Measurements from ENCODE around the gene KRTAP29-1.
A peak's percentile ranks its signal among the peaks of the same experiment; 100 is the strongest.

KRTAP29-1 gene

GRCh38 chr17:41327411-41328120, 24.9 kb upstream of the KRTAP29-1 start:
- DNase-seq: no peak

GRCh38 chr17:41326173-41327145, 23.8 kb upstream of the KRTAP29-1 start:
- DNase-seq: no peak

- DNase-seq: no peak
Measured at GRCh38 chr17:41325611-41326010, 23.0 kb upstream of the KRTAP29-1 start.

- no peak for DNase-seq
Measured at GRCh38 chr17:41325126-41325525, 22.5 kb upstream of the KRTAP29-1 start.

GRCh38 chr17:41324180-41325075, 21.8 kb upstream of the KRTAP29-1 start:
- no peak for DNase-seq

GRCh38 chr17:41322903-41323895, 20.5 kb upstream of the KRTAP29-1 start:
- no peak for DNase-seq

GRCh38 chr17:41322094-41322902, 19.6 kb upstream of the KRTAP29-1 start:
- DNase-seq: no peak

- no peak for DNase-seq
Measured at GRCh38 chr17:41318231-41318630, 15.6 kb upstream of the KRTAP29-1 start.

GRCh38 chr17:41315814-41316445, 13.3 kb upstream of the KRTAP29-1 start:
- no peak for DNase-seq

GRCh38 chr17:41315204-41315794, 12.6 kb upstream of the KRTAP29-1 start, which contains the start of gene KRTAP17-1:
Gene KRTAP17-1 (minus strand): TSS chr17:41315710. CDS start chr17:41315650, 60 bp downstream.
- DNase-seq: no peak

GRCh38 chr17:41311111-41311510, 8.5 kb upstream of the KRTAP29-1 start:
- no peak for DNase-seq

GRCh38 chr17:41308918-41309359, 6.3 kb upstream of the KRTAP29-1 start, which contains the start of gene KRTAP16-1:
Gene KRTAP16-1 (minus strand): TSS chr17:41309309. CDS start chr17:41309253, 56 bp downstream.
- peak; percentile 31 for DNase-seq

- DNase-seq: peak; percentile 38
Measured at GRCh38 chr17:41308251-41308917, 5.7 kb upstream of the KRTAP29-1 start.

- DNase-seq: no peak
Measured at GRCh38 chr17:41307647-41308046, 5.0 kb upstream of the KRTAP29-1 start.

- DNase-seq: no peak
Measured at GRCh38 chr17:41304091-41304490, 1.4 kb upstream of the KRTAP29-1 start.

- DNase-seq: no peak
Measured at GRCh38 chr17:41302981-41303380, 330 bp upstream of the KRTAP29-1 start.

- DNase-seq: no peak
Measured at GRCh38 chr17:41301204-41301790, 1.4 kb downstream of the KRTAP29-1 start.

GRCh38 chr17:41298458-41299135, 4.1 kb downstream of the KRTAP29-1 start:
- DNase-seq: no peak

Measured in stimulated activated CD4-positive, alpha-beta T cell treated with anti-CD3 and anti-CD28 coated beads, Interleukin-4, amount 100 ng/mL, for 1 hour (primary cell).